HepG2 (cell line): ENCODE measurements around the gene LIME1. TPM values are rescaled to one million over a fixed set of nuclear protein-coding genes. Genes with fewer than 3 reads are reported as not detected.

Experiments used
- ATAC-seq: fragments of 200-7000 bp; cut with Tn5 transposase; 3 replicates; pipeline ENCODE4 v1.9.1; 2020; ENCODE audit warnings: mild to moderate bottlenecking, moderate library complexity
- BruUV-seq: library from RNA; stranded (reverse); fragments of 400-500 nt; replicated peaks from 2 replicates; lab custom pipeline; 2021; lab: Mats Ljungman, UMichigan
- CTCF ChIA-PET: fragments of 300-600 bp; formaldehyde crosslinking; extraction: SDS; loops from one replicate; lab custom pipeline; 2021; ENCODE audit warnings: low total read pairs, inconsistent platforms, low intra/inter-chr PET ratio; lab: Yijun Ruan, JAX
- POLR2A ChIA-PET: fragments of 350-600 bp; sonication (Branson Sonifier 250); formaldehyde crosslinking; loops from one replicate; lab custom pipeline; 2020; ENCODE audit warnings: antibody characterized with exemption, inconsistent platforms; lab: Yijun Ruan, JAX
- DNase-seq: peaks from one replicate; pipeline ENCODE4 v3.0.0-alpha.2; 2015; ENCODE audit warnings: low spot score
- FAIRE-seq: peaks from 3 replicates; lab custom pipeline; 2011; peaks lifted over from hg19 to GRCh38; lab: Jason Lieb, UNC
- H2AFZ ChIP-seq: one replicate; pipeline ENCODE4 v1.6.1; 2011; ENCODE audit warnings: low read length, inconsistent platforms
- H3K27ac ChIP-seq: fragments of 300-600 bp; 3 replicates; pipeline ENCODE4 v1.8.0; 2011; ENCODE audit warnings: mixed run types, mild to moderate bottlenecking, mixed read lengths, low read length, inconsistent platforms; ENCODE audit not compliant: insufficient read depth; ENCODE audit errors: extremely low read length
- H3K27me3 ChIP-seq, 2 experiments: fragments of 200-600 bp in 1 of 2; 2 replicates in 1 of 2; 3 replicates in 1 of 2; pipeline versions ENCODE4 v1.6.0 to v1.8.0; 2011; ENCODE audit warnings: low read length in 2 of 2, mild to moderate bottlenecking in 2 of 2, moderate library complexity in 2 of 2, inconsistent platforms in 1 of 2; ENCODE audit not compliant: insufficient read depth in 2 of 2, control insufficient read depth in 1 of 2
- H3K36me3 ChIP-seq, 2 experiments: fragments of 200-600 bp in 1 of 2; replicated peaks in 1 of 2; 2 replicates in 1 of 2; 3 replicates in 1 of 2; pipeline versions ENCODE4 v1.5.1 to v1.8.0; 2011; ENCODE audit warnings: low read length in 2 of 2, inconsistent platforms in 1 of 2; ENCODE audit not compliant: insufficient read depth in 2 of 2, control insufficient read depth in 1 of 2
- H3K4me1 ChIP-seq: 2 replicates; pipeline ENCODE4 v1.5.1; 2012; ENCODE audit warnings: low read length, inconsistent platforms; ENCODE audit not compliant: insufficient read depth
- H3K4me2 ChIP-seq: 2 replicates; pipeline ENCODE4 v1.6.0; 2011; ENCODE audit warnings: low read depth, low read length, inconsistent platforms
- H3K4me3 ChIP-seq, 3 experiments: fragments of 200-600 bp in 1 of 3; sonication (generic), shearing (Covaris generic) in 1 of 3; replicated peaks in 1 of 3; 2 replicates each; pipeline ENCODE4 v1.5.1; 2011 to 2016; ENCODE audit warnings: low read length in 3 of 3, inconsistent platforms in 2 of 3, low read depth in 2 of 3, mild to moderate bottlenecking in 2 of 3, control low read depth in 1 of 3, mixed read lengths in 1 of 3; ENCODE audit not compliant: insufficient read depth in 1 of 3
- H3K79me2 ChIP-seq: one replicate; pipeline ENCODE4 v1.6.1; 2011; ENCODE audit warnings: low read length, inconsistent platforms; ENCODE audit not compliant: insufficient read depth
- H3K9ac ChIP-seq: 2 replicates; pipeline ENCODE4 v1.6.0; 2011; ENCODE audit warnings: mild to moderate bottlenecking, low read depth, low read length, inconsistent platforms; ENCODE audit not compliant: insufficient read depth
- H3K9me3 ChIP-seq: 2 replicates; pipeline ENCODE4 v1.5.1; 2012; ENCODE audit warnings: mild to moderate bottlenecking, low read length
- H4K20me1 ChIP-seq: 2 replicates; pipeline ENCODE4 v1.6.0; 2011; ENCODE audit warnings: inconsistent platforms, mild to moderate bottlenecking, low read length, moderate library complexity; ENCODE audit not compliant: insufficient read depth
- AGO1 ChIP-seq: fragments of 200-400 bp; formaldehyde crosslinking; IDR thresholded peaks from 2 replicates; pipeline ENCODE4 v1.6.1; 2017; ENCODE audit warnings: mild to moderate bottlenecking, low read depth, low read length, moderate library complexity; ENCODE audit not compliant: poor library complexity, severe bottlenecking
- ATF7 ChIP-seq, 2 experiments: fragments of 450-650 bp in 1 of 2; sonication (generic) in 1 of 2; formaldehyde crosslinking in 1 of 2; IDR thresholded peaks; 2 replicates each; pipeline versions ENCODE4 v1.4.0 to v1.6.1; 2016 to 2020; ENCODE audit warnings: antibody characterized with exemption in 1 of 2, mild to moderate bottlenecking in 1 of 2, missing genetic modification reagents in 1 of 2
- MTA1 ChIP-seq: sonication (generic); formaldehyde crosslinking; IDR thresholded peaks from 2 replicates; pipeline ENCODE4 v1.4.0; 2020; ENCODE audit warnings: missing genetic modification reagents, mild to moderate bottlenecking, borderline replicate concordance
- MXD4 ChIP-seq: IDR thresholded peaks from 2 replicates; pipeline ENCODE4 v1.6.1; 2016; ENCODE audit warnings: mild to moderate bottlenecking, missing biosample characterization, missing genetic modification reagents
- NR2C2 ChIP-seq: sonication (generic); formaldehyde crosslinking; IDR thresholded peaks from 2 replicates; pipeline ENCODE4 v1.4.0; 2020; ENCODE audit warnings: missing genetic modification reagents, mild to moderate bottlenecking, moderate library complexity, borderline replicate concordance
- TAF1 ChIP-seq: sonication (generic); formaldehyde crosslinking; IDR thresholded peaks from 2 replicates; pipeline ENCODE4 v1.4.0; 2020; ENCODE audit warnings: missing genetic modification reagents
- ZMAT3 ChIP-seq: sonication (generic); formaldehyde crosslinking; conservative IDR thresholded peaks from 2 replicates; pipeline ENCODE4 v1.7.0; 2021; ENCODE audit warnings: missing genetic modification reagents
- ZNF260 ChIP-seq: sonication (generic); formaldehyde crosslinking; IDR thresholded peaks from 2 replicates; pipeline ENCODE4 v1.4.0; 2020; ENCODE audit warnings: missing genetic modification reagents, low read depth, mild to moderate bottlenecking, borderline replicate concordance
- ZNF318 ChIP-seq: sonication (generic); formaldehyde crosslinking; IDR thresholded peaks from 2 replicates; pipeline ENCODE4 v1.4.0; 2020; ENCODE audit warnings: mild to moderate bottlenecking, missing genetic modification reagents
- WGBS: methylation state at CpG from one replicate; pipeline ENCODE4 v1.1.6; 2017; ENCODE audit warnings: low lambda C conversion rate; 5-methylcytosine and 5-hydroxymethylcytosine counted together
- in situ Hi-C: cut with HindIII; loops from 2 replicates; pipeline ENCODE4 v1.10.0; 2017; ENCODE audit warnings: low pct_unique_long_range_greater_than_20kb; ENCODE audit not compliant: extremely low pct_ligation_motif_present
- intact Hi-C: fragments of 100-400 bp; cut with micrococcal nuclease; formaldehyde crosslinking; loops from one replicate; pipeline ENCODE4 v1.10.0; 2022; ENCODE audit not compliant: unreplicated experiment
- polyA plus RNA-seq, 8 experiments: library from polyadenylated mRNA; depleted of rRNA in 3 of 8; stranded (reverse) in 7 of 8; unstranded in 1 of 8; fragments of >200 nt; fragmentation: Illumina TruSeq in 4 of 8; extraction: Trizol in 4 of 8; gene quantifications; 2 replicates each; pipeline versions ENCODE4 v1.2.1 to v1.2.3, GENCODE V29; 2011 to 2016; ENCODE audit warnings: low read depth in 4 of 8, missing spikeins in 1 of 8, mixed read lengths in 1 of 8; ENCODE audit not compliant: insufficient read depth in 1 of 8
- total RNA-seq, 5 experiments: library from RNA; depleted of rRNA; stranded (reverse); fragments of >200 nt; fragmentation: Illumina TruSeq; extraction: Trizol; gene quantifications; 2 replicates each; pipeline ENCODE4 v1.2.3, GENCODE V29; 2016; ENCODE audit warnings: low read depth in 1 of 5
- TF ChIP-seq, protein P1 (sequence below): sonication (generic); formaldehyde crosslinking; IDR thresholded peaks from 2 replicates; pipeline ENCODE4 v1.5.0; 2020; ENCODE audit warnings: mild to moderate bottlenecking, missing genetic modification reagents
- TF ChIP-seq, protein P2 (sequence below): sonication (generic); formaldehyde crosslinking; IDR thresholded peaks from 2 replicates; pipeline ENCODE4 v1.4.0; 2020; ENCODE audit warnings: missing genetic modification reagents, borderline replicate concordance

Gene LIME1
- total and polyA plus RNA-seq, 2 of the 13 experiments (the other 11 are each of a cell fraction or from before 2014, with no cell fraction given): 13.0 to 61.5 TPM

- POLR2A ChIA-PET: no interaction called here
- no peak for DNase-seq
- ATAC-seq: no peak; the same call in 2 of the 3 replicates
- 82% methylated on average over 12 of the region's 12 CpGs for WGBS
- Histone ChIP-seq H3K27me3 (no peaks in the 10 kb centered on the region), H3K4me2 (peak overlapping the region; percentile 25), H3K9me3 (no peaks in the 10 kb centered on the region), H3K79me2 (no peaks in the 10 kb centered on the region), H3K36me3 (no peaks in the 10 kb centered on the region), H3K9ac (no peak overlapping the region), H3K4me1 (peaks cover 21% of the 10 kb centered on the region), H4K20me1 (no peaks in the 10 kb centered on the region), H3K4me3 (no peak overlapping the region), H3K27ac (no peak overlapping the region), H2AFZ (no peak overlapping the region)
- intact Hi-C loops: loop anchor here (1.0 to 2.0 kb wide), 2 partner anchors 42 to 75 kb away; partner anchors contain the start of gene ARFRP1
- BruUV-seq: no TSS peak
- no peak for FAIRE-seq
- CTCF ChIA-PET: interaction anchor here (0.6 to 1.7 kb wide), 2 partner anchors 76 to 154 kb away, joined by 3 to 12 read pairs; no protein-coding TSS in a partner anchor
- in situ Hi-C loops: loop anchor here (10.0 kb wide), 1 partner anchor 78 kb away; the partner anchor contains the start of genes ARFRP1 and ZGPAT
- 0 out of 2 replicates have a peak, but pooled peaks have one; percentile 25 for TF ChIP-seq NR2C2
- TF ChIP-seq ZMAT3 (CRISPR knock-in tag): no peak
- TF ChIP-seq, protein P1, sequence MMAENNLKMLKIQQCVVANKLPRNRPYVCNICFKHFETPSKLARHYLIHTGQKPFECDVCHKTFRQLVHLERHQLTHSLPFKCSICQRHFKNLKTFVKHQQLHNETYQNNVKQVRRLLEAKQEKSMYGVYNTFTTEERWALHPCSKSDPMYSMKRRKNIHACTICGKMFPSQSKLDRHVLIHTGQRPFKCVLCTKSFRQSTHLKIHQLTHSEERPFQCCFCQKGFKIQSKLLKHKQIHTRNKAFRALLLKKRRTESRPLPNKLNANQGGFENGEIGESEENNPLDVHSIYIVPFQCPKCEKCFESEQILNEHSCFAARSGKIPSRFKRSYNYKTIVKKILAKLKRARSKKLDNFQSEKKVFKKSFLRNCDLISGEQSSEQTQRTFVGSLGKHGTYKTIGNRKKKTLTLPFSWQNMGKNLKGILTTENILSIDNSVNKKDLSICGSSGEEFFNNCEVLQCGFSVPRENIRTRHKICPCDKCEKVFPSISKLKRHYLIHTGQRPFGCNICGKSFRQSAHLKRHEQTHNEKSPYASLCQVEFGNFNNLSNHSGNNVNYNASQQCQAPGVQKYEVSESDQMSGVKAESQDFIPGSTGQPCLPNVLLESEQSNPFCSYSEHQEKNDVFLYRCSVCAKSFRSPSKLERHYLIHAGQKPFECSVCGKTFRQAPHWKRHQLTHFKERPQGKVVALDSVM (CRISPR knock-in tag): 0 out of 2 replicates have a peak, but pooled peaks have one; percentile 13
- no peak for TF ChIP-seq ATF7 (IDR thresholded peaks at IDR 0.05)
- peak; percentile 74; the same call in 1 of the 2 replicates for TF ChIP-seq ATF7 (CRISPR knock-in tag; IDR thresholded peaks at IDR 0.05)
- TF ChIP-seq ZNF260 (CRISPR knock-in tag): no peak
- TF ChIP-seq ZNF318 (CRISPR knock-in tag): 0 out of 2 replicates have a peak, but pooled peaks have one; percentile 81
- TF ChIP-seq MXD4: 0 out of 2 replicates have a peak, but pooled peaks have one; percentile 12
- no peak for TF ChIP-seq TAF1 (CRISPR knock-in tag)
- TF ChIP-seq, protein P2, sequence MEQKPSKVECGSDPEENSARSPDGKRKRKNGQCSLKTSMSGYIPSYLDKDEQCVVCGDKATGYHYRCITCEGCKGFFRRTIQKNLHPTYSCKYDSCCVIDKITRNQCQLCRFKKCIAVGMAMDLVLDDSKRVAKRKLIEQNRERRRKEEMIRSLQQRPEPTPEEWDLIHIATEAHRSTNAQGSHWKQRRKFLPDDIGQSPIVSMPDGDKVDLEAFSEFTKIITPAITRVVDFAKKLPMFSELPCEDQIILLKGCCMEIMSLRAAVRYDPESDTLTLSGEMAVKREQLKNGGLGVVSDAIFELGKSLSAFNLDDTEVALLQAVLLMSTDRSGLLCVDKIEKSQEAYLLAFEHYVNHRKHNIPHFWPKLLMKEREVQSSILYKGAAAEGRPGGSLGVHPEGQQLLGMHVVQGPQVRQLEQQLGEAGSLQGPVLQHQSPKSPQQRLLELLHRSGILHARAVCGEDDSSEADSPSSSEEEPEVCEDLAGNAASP (CRISPR knock-in tag): no peak
- TF ChIP-seq AGO1: peak; percentile 52
- TF ChIP-seq MTA1 (CRISPR knock-in tag): 0 out of 2 replicates have a peak, but pooled peaks have one; percentile 52
These were observed 46.1 kb downstream of the LIME1 start for GRCh38 chr20:63782521-63782971.
